A549 (cell line): Measurements from ENCODE around the gene WDR43. TPM values are rescaled to one million over a fixed set of nuclear protein-coding genes. Genes with fewer than 3 reads are reported as not detected.

ENCODE experiments used
- ATAC-seq, 2 experiments: fragments of 200-7000 bp in 1 of 2; fragments of >200 bp in 1 of 2; cut with Nextera tagmentation in 1 of 2; cut with Tn5 transposase in 1 of 2; 3 replicates each; pipeline versions ENCODE4 v1.8.0 to v1.9.1; 2018 to 2020; ENCODE audit warnings: mild to moderate bottlenecking in 1 of 2, moderate library complexity in 1 of 2
- CTCF ChIA-PET: fragments of 300-600 bp; sonication (Branson Sonifier 250); formaldehyde crosslinking; extraction: SDS; loops from one replicate; lab custom pipeline; 2021; ENCODE audit warnings: antibody characterized with exemption, inconsistent platforms; lab: Yijun Ruan, JAX
- POLR2A ChIA-PET: fragments of 350-600 bp; formaldehyde crosslinking; extraction: SDS; loops from one replicate; lab custom pipeline; 2021; ENCODE audit warnings: antibody characterized with exemption, inconsistent platforms; lab: Yijun Ruan, JAX
- DNase-seq, 2 experiments: peaks; one replicate each; pipeline versions ENCODE4 v3.0.0 to v3.0.0-alpha.2; 2011 to 2016; ENCODE audit warnings: low read depth in 1 of 2, low spot score in 1 of 2
- FAIRE-seq: peaks from 2 replicates; lab custom pipeline; 2011; peaks lifted over from hg19 to GRCh38; lab: Jason Lieb, UNC
- H3K27ac ChIP-seq, 2 experiments: fragments of >200 bp; sonication (Bioruptor Twin); formaldehyde crosslinking; 3 replicates each; pipeline ENCODE4 v1.5.1; 2016 to 2017
- H3K4me1 ChIP-seq: fragments of >200 bp; sonication (Bioruptor Twin); formaldehyde crosslinking; 3 replicates; pipeline ENCODE4 v1.6.1; 2016
- H3K4me2 ChIP-seq: fragments of >200 bp; sonication (Bioruptor Twin); formaldehyde crosslinking; 3 replicates; pipeline ENCODE4 v1.6.1; 2016
- H3K4me3 ChIP-seq: fragments of >200 bp; sonication (Bioruptor Twin); formaldehyde crosslinking; 3 replicates; pipeline ENCODE4 v1.5.1; 2016
- H3K9me3 ChIP-seq: fragments of >200 bp; sonication (Bioruptor Twin); formaldehyde crosslinking; 3 replicates; pipeline ENCODE4 v1.6.1; 2016
- BHLHE40 ChIP-seq: IDR thresholded peaks from 2 replicates; pipeline ENCODE4 v1.6.1; 2012; ENCODE audit warnings: low read depth, low read length, inconsistent platforms
- CEBPB ChIP-seq, 2 experiments: fragments of >200 bp in 1 of 2; sonication (Bioruptor Twin) in 1 of 2; formaldehyde crosslinking in 1 of 2; IDR thresholded peaks; 2 replicates each; pipeline ENCODE4 v1.6.1; 2012 to 2016
- CHD4 ChIP-seq: fragments of 200-600 bp; sonication (generic); IDR thresholded peaks from 2 replicates; pipeline ENCODE4 v1.6.1; 2016; ENCODE audit warnings: antibody characterized with exemption, mild to moderate bottlenecking, borderline replicate concordance
- E2F6 ChIP-seq: IDR thresholded peaks from 2 replicates; pipeline ENCODE4 v1.6.1; 2012; ENCODE audit warnings: low read depth, borderline replicate concordance
- ELK1 ChIP-seq: fragments of 150-350 bp; IDR thresholded peaks from 2 replicates; pipeline ENCODE4 v1.6.1; 2014; ENCODE audit warnings: low read depth, mild to moderate bottlenecking, low read length
- FOXS1 ChIP-seq: fragments of 250-450 bp; sonication (Bioruptor Pico); IDR thresholded peaks from 2 replicates; pipeline ENCODE4 v1.5.0; 2020; ENCODE audit warnings: mild to moderate bottlenecking, moderate library complexity
- HES2 ChIP-seq: fragments of >200 bp; sonication (Bioruptor Twin); formaldehyde crosslinking; IDR thresholded peaks from 2 replicates; pipeline ENCODE4 v1.6.1; 2016
- HEYL ChIP-seq: fragments of 250-450 bp; sonication (Bioruptor Pico); IDR thresholded peaks from 2 replicates; pipeline ENCODE4 v1.8.0; 2021; ENCODE audit warnings: mild to moderate bottlenecking, moderate library complexity
- JUN ChIP-seq, 2 experiments: fragments of >200 bp; sonication (Bioruptor Twin); formaldehyde crosslinking; IDR thresholded peaks; 2 replicates in 1 of 2; 3 replicates in 1 of 2; pipeline ENCODE4 v1.6.1; 2016 to 2017
- JUNB ChIP-seq: fragments of >200 bp; sonication (Bioruptor Twin); formaldehyde crosslinking; IDR thresholded peaks from 2 replicates; pipeline ENCODE4 v1.6.1; 2016
- KDM1A ChIP-seq: fragments of 200-600 bp; sonication (generic); IDR thresholded peaks from 2 replicates; pipeline ENCODE4 v1.6.1; 2016; ENCODE audit warnings: low read depth, mild to moderate bottlenecking
- NPAS2 ChIP-seq: fragments of 250-450 bp; sonication (Bioruptor Pico); IDR thresholded peaks from 2 replicates; pipeline ENCODE4 v1.8.0; 2022; ENCODE audit warnings: mild to moderate bottlenecking, moderate library complexity, borderline replicate concordance
- RAD21 ChIP-seq, 2 experiments: fragments of >200 bp in 1 of 2; sonication (Bioruptor Twin) in 1 of 2; formaldehyde crosslinking in 1 of 2; IDR thresholded peaks in 1 of 2; conservative IDR thresholded peaks in 1 of 2; 2 replicates in 1 of 2; 3 replicates in 1 of 2; pipeline ENCODE4 v1.6.1; 2012 to 2018; ENCODE audit warnings: inconsistent platforms in 1 of 2
- REST ChIP-seq: fragments of 200-600 bp; sonication (generic); IDR thresholded peaks from 2 replicates; pipeline ENCODE4 v1.6.1; 2016; ENCODE audit warnings: antibody characterized with exemption, mild to moderate bottlenecking, moderate library complexity
- USF2 ChIP-seq: fragments of 450-650 bp; IDR thresholded peaks from 2 replicates; pipeline ENCODE4 v1.6.1; 2014; ENCODE audit warnings: antibody characterized with exemption
- WGBS: methylation state at CpG from one replicate; pipeline ENCODE4 v1.1.6; 2017; ENCODE audit errors: missing lambda C conversion rate; 5-methylcytosine and 5-hydroxymethylcytosine counted together
- polyA plus RNA-seq, 4 experiments: library from polyadenylated mRNA; depleted of rRNA in 3 of 4; stranded (reverse); fragments of >200 nt; fragmentation: RNase III in 1 of 4; extraction: RNeasy Plus Mini Kit Qiagen cat#74134 plus additional on column Dnase treatment in 1 of 4; gene quantifications; 2 replicates in 3 of 4; 3 replicates in 1 of 4; pipeline ENCODE4 v1.2.3, GENCODE V29; 2011 to 2017
- small RNA-seq, 6 experiments: library from RNA; depleted of rRNA; stranded (forward); fragments of <200 nt; gene quantifications; one replicate each; pipeline ENCODE3, GENCODE V24; 2012

WDR43 gene
- polyA plus RNA-seq, 2 of the 4 experiments (the other 2 are of a cell fraction): 71.8 to 256 TPM

GRCh38 chr2:28997237-28997846 is 102.9 kb downstream of the WDR43 start:
- H3K4me3 ChIP-seq: no peak overlapping the region
- H3K4me2 ChIP-seq: no peak overlapping the region
- POLR2A ChIA-PET: no interaction called here
- H3K4me1 ChIP-seq: peaks cover 7% of the 10 kb centered on the region; the same call in 2 of the 3 replicates
- no peak for DNase-seq
- no peak for TF ChIP-seq BHLHE40
- TF ChIP-seq USF2: no peak
- TF ChIP-seq CHD4: no peak
- TF ChIP-seq FOXS1 (CRISPR knock-in tag): no peak
- TF ChIP-seq JUNB: no peak
- no peak for TF ChIP-seq NPAS2 (CRISPR knock-in tag)
- no peak for TF ChIP-seq HEYL
- TF ChIP-seq KDM1A: no peak
- no peak for TF ChIP-seq JUN (IDR thresholded peaks at IDR 0.05)
- TF ChIP-seq RAD21 (conservative IDR thresholded peaks at IDR 0.05 in 1 of 2, IDR thresholded peaks at IDR 0.05 in 1 of 2): no peak
- no peak for TF ChIP-seq CEBPB (IDR thresholded peaks at IDR 0.05)
- TF ChIP-seq ELK1: no peak
- TF ChIP-seq E2F6: no peak
- TF ChIP-seq HES2: no peak
- no peak for TF ChIP-seq REST
- FAIRE-seq: no peak
- H3K9me3 ChIP-seq: no peaks in the 10 kb centered on the region
- H3K27ac ChIP-seq: no peak overlapping the region
- CTCF ChIA-PET: interaction anchor here (1.1 to 1.8 kb wide), 2 partner anchors 9 to 38 kb away, joined by 6 to 7 read pairs; no protein-coding TSS in a partner anchor
- peak in 1 of 2 experiments; percentile 19; a peak in 2 of 6 replicates for ATAC-seq
- 68% methylated on average over 12 of the region's 12 CpGs for WGBS

Small RNA genes lying within 50 kb of the gene (small RNA-seq; reads per million reads assigned to genes)
- gene RF00019 (0 reads per million in 6 experiments), gene SNORD53 (6.6 to 67.1 (median 23.3) reads per million in 6 experiments), gene SNORD53B (6.0 to 91.4 (median 37.4) reads per million in 6 experiments), gene SNORD92 (6.0 to 69.6 (median 12.5) reads per million in 6 experiments)

Other genes starting within 250 kb of the WDR43 start
- gene PPP1CB, start 142.8 kb upstream of the WDR43 start, polyA plus RNA-seq (2011; rRNA removed): 119 and 188 TPM in 2 replicates
- 143 to 165 TPM (median 147 TPM) in 3 replicates for gene PPP1CB, start 142.8 kb upstream of the WDR43 start, polyA plus RNA-seq (2017; fragmentation: RNase III; extraction: RNeasy Plus Mini Kit Qiagen cat#74134 plus additional on column Dnase treatment)
- gene SPDYA, start 83.8 kb upstream of the WDR43 start, polyA plus RNA-seq (2011; rRNA removed): 0.17 and 0.49 TPM in 2 replicates
- 0.14 to 0.34 TPM (median 0.24 TPM) in 3 replicates for gene SPDYA, start 83.8 kb upstream of the WDR43 start, polyA plus RNA-seq (2017; fragmentation: RNase III; extraction: RNeasy Plus Mini Kit Qiagen cat#74134 plus additional on column Dnase treatment)
- gene TRMT61B, start 24.4 kb upstream of the WDR43 start, polyA plus RNA-seq (2011; rRNA removed): 24.9 and 38.6 TPM in 2 replicates
- gene TRMT61B, start 24.4 kb upstream of the WDR43 start, polyA plus RNA-seq (2017; fragmentation: RNase III; extraction: RNeasy Plus Mini Kit Qiagen cat#74134 plus additional on column Dnase treatment): 21.6 to 23.3 TPM (median 21.8 TPM) in 3 replicates
- gene TOGARAM2, start 86.6 kb downstream of the WDR43 start, polyA plus RNA-seq (2011; rRNA removed): 0.05 and 0.14 TPM in 2 replicates
- gene TOGARAM2, start 86.6 kb downstream of the WDR43 start, polyA plus RNA-seq (2017; fragmentation: RNase III; extraction: RNeasy Plus Mini Kit Qiagen cat#74134 plus additional on column Dnase treatment): 0.25 to 0.35 TPM (median 0.30 TPM) in 3 replicates
- gene PCARE, start 179.9 kb downstream of the WDR43 start, polyA plus RNA-seq (2011; rRNA removed): not detected in 2 replicates
- gene PCARE, start 179.9 kb downstream of the WDR43 start, polyA plus RNA-seq (2017; fragmentation: RNase III; extraction: RNeasy Plus Mini Kit Qiagen cat#74134 plus additional on column Dnase treatment): not detected in 3 replicates
- 77.2 and 99.1 TPM in 2 replicates for gene CLIP4, start 220.7 kb downstream of the WDR43 start, polyA plus RNA-seq (2011; rRNA removed)
- 38.6 to 53.6 TPM (median 51.1 TPM) in 3 replicates for gene CLIP4, start 220.7 kb downstream of the WDR43 start, polyA plus RNA-seq (2017; fragmentation: RNase III; extraction: RNeasy Plus Mini Kit Qiagen cat#74134 plus additional on column Dnase treatment)